KMS-11 (cell line): ENCODE data around the gene CATSPER3.

Experiments
- H2AFZ ChIP-seq: fragments of 200-600 bp; sonication (generic); 2 replicates; pipeline ENCODE4 v1.6.1; 2016; ENCODE audit warnings: antibody characterized with exemption, mixed run types, low read depth
- H3K27ac ChIP-seq: fragments of 200-600 bp; sonication (generic); 2 replicates; pipeline ENCODE4 v1.6.1; 2016; ENCODE audit warnings: mild to moderate bottlenecking, mixed run types
- H3K27me3 ChIP-seq: fragments of 200-600 bp; sonication (generic); 2 replicates; pipeline ENCODE4 v1.6.1; 2017; ENCODE audit warnings: mild to moderate bottlenecking, low read depth, mixed run types, moderate library complexity; ENCODE audit not compliant: insufficient read depth
- H3K36me3 ChIP-seq: fragments of 200-600 bp; sonication (generic); 2 replicates; pipeline ENCODE4 v1.6.1; 2017; ENCODE audit warnings: mild to moderate bottlenecking, mixed run types; ENCODE audit not compliant: insufficient read depth
- H3K4me1 ChIP-seq: fragments of 200-600 bp; sonication (generic); 2 replicates; pipeline ENCODE4 v1.6.1; 2016; ENCODE audit warnings: mild to moderate bottlenecking, low read depth, mixed run types; ENCODE audit not compliant: poor library complexity, severe bottlenecking
- H3K4me2 ChIP-seq: fragments of 200-600 bp; sonication (generic); 2 replicates; pipeline ENCODE4 v1.7.0; 2016; ENCODE audit warnings: mild to moderate bottlenecking, mixed run types
- H3K4me3 ChIP-seq: fragments of 200-600 bp; sonication (generic); IDR thresholded peaks from 2 replicates; pipeline ENCODE4 v1.6.1; 2017; ENCODE audit warnings: low read depth, low read length, mixed read lengths; ENCODE audit not compliant: insufficient read depth
- H3K79me2 ChIP-seq: fragments of 200-600 bp; sonication (generic); 2 replicates; pipeline ENCODE4 v1.6.1; 2016; ENCODE audit warnings: low read depth, mixed run types; ENCODE audit not compliant: insufficient read depth
- H3K9ac ChIP-seq: fragments of 200-600 bp; sonication (generic); 2 replicates; pipeline ENCODE4 v1.6.1; 2016; ENCODE audit warnings: mild to moderate bottlenecking, mixed run types
- H4K20me1 ChIP-seq: fragments of 200-600 bp; sonication (generic); 2 replicates; pipeline ENCODE4 v1.6.1; 2016; ENCODE audit warnings: mild to moderate bottlenecking, mixed run types; ENCODE audit not compliant: insufficient read depth
- TF ChIP-seq, protein P1 (sequence below): fragments of 200-600 bp; sonication (generic); conservative IDR thresholded peaks from 2 replicates; pipeline ENCODE4 v1.6.1; 2017; ENCODE audit warnings: low read depth, mild to moderate bottlenecking, antibody characterized with exemption, low read length, moderate library complexity, mixed read lengths

The CATSPER3 gene

GRCh38 chr5:135034236-135034962, 66.7 kb downstream of the CATSPER3 start:
- Histone ChIP-seq H3K36me3 (no peaks in the 10 kb centered on the region), H3K27ac (peak overlapping the region; percentile 81; the same call in 1 of the 2 replicates), H3K4me1 (peaks cover 14% of the 10 kb centered on the region), H3K4me2 (peak overlapping the region; percentile 54), H3K79me2 (peaks cover 40% of the 10 kb centered on the region), H2AFZ (peak overlapping the region; percentile 60; the same call in 1 of the 2 replicates), H3K9ac (peak overlapping the region; percentile 98; the same call in 1 of the 2 replicates), H4K20me1 (no peaks in the 10 kb centered on the region), H3K27me3 (no peaks in the 10 kb centered on the region), H3K4me3 (no peak overlapping the region)
- TF ChIP-seq, protein P1, sequence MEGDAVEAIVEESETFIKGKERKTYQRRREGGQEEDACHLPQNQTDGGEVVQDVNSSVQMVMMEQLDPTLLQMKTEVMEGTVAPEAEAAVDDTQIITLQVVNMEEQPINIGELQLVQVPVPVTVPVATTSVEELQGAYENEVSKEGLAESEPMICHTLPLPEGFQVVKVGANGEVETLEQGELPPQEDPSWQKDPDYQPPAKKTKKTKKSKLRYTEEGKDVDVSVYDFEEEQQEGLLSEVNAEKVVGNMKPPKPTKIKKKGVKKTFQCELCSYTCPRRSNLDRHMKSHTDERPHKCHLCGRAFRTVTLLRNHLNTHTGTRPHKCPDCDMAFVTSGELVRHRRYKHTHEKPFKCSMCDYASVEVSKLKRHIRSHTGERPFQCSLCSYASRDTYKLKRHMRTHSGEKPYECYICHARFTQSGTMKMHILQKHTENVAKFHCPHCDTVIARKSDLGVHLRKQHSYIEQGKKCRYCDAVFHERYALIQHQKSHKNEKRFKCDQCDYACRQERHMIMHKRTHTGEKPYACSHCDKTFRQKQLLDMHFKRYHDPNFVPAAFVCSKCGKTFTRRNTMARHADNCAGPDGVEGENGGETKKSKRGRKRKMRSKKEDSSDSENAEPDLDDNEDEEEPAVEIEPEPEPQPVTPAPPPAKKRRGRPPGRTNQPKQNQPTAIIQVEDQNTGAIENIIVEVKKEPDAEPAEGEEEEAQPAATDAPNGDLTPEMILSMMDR: no peak

- Histone ChIP-seq H3K36me3 (no peaks in the 10 kb centered on the region), H4K20me1 (no peaks in the 10 kb centered on the region), H3K27me3 (no peaks in the 10 kb centered on the region), H3K9ac (peak overlapping the region; percentile 49; the same call in 1 of the 2 replicates), H2AFZ (peak overlapping the region; percentile 60; the same call in 1 of the 2 replicates), H3K4me3 (no peak overlapping the region), H3K4me1 (peaks cover 14% of the 10 kb centered on the region), H3K4me2 (no peak overlapping the region; the same call in 1 of the 2 replicates), H3K79me2 (peaks cover 33% of the 10 kb centered on the region), H3K27ac (no peak overlapping the region)
- TF ChIP-seq, protein P1: no peak
These were observed 67.4 kb downstream of the CATSPER3 start for GRCh38 chr5:135034963-135035677.

DNA sequence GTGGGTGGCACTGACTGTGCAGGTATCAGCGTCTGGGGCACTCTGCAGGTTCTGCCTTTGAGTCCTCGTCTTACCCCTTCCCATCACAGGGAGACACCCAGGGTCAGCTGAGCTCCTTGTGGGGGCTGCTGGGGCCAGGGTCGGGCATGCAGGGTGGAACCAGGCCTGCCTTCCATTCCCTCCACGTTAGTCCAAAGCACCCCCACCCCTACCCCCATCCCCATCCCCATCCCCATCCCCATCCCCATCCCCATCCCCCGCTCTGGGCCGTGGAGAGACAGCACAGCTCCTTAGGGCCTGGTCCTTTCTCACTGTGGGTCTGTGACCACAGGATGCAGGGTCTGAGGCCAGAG, 67.9 kb downstream of the CATSPER3 start:
- Histone ChIP-seq H3K9ac (no peak overlapping the region), H3K79me2 (peaks cover 29% of the 10 kb centered on the region), H2AFZ (no peak overlapping the region), H3K27me3 (no peaks in the 10 kb centered on the region), H3K27ac (no peak overlapping the region), H3K36me3 (no peaks in the 10 kb centered on the region), H4K20me1 (no peaks in the 10 kb centered on the region), H3K4me3 (no peak overlapping the region), H3K4me1 (peaks cover 14% of the 10 kb centered on the region), H3K4me2 (no peak overlapping the region)
- TF ChIP-seq, protein P1: no peak

GRCh38 chr5:135036405-135036804, 68.7 kb downstream of the CATSPER3 start:
- Histone ChIP-seq H3K4me3 (no peak overlapping the region), H3K36me3 (no peaks in the 10 kb centered on the region), H2AFZ (no peak overlapping the region), H3K27ac (no peak overlapping the region), H3K27me3 (no peaks in the 10 kb centered on the region), H3K79me2 (peaks cover 21% of the 10 kb centered on the region), H4K20me1 (no peaks in the 10 kb centered on the region), H3K4me2 (no peak overlapping the region), H3K4me1 (peaks cover 13% of the 10 kb centered on the region), H3K9ac (no peak overlapping the region)
- TF ChIP-seq, protein P1: no peak
